ENCODE data around the gene PQBP1.

PQBP1 gene

GRCh38 chrX:48935301-48935670 lies 37.6 kb downstream of the PQBP1 start:
- no peak for TF ChIP-seq CTCF (IDR thresholded peaks at IDR 0.05; ENCODE audit: low read depth, low read length, missing control alignments)
- no peak overlapping the region for H3K4me3 ChIP-seq (replicated peaks; ENCODE audit: low read depth, low read length)
- DNase-seq (ENCODE audit: extremely low read depth, low read depth): no peak

GRCh38 chrX:48936429-48937053 lies 38.8 kb downstream of the PQBP1 start:
- no peak overlapping the region for H3K4me3 ChIP-seq (replicated peaks; ENCODE audit: low read depth, low read length)
- no peak for DNase-seq (ENCODE audit: extremely low read depth, low read depth)
- no peak for TF ChIP-seq CTCF (IDR thresholded peaks at IDR 0.05; ENCODE audit: low read depth, low read length, missing control alignments)

DNA sequence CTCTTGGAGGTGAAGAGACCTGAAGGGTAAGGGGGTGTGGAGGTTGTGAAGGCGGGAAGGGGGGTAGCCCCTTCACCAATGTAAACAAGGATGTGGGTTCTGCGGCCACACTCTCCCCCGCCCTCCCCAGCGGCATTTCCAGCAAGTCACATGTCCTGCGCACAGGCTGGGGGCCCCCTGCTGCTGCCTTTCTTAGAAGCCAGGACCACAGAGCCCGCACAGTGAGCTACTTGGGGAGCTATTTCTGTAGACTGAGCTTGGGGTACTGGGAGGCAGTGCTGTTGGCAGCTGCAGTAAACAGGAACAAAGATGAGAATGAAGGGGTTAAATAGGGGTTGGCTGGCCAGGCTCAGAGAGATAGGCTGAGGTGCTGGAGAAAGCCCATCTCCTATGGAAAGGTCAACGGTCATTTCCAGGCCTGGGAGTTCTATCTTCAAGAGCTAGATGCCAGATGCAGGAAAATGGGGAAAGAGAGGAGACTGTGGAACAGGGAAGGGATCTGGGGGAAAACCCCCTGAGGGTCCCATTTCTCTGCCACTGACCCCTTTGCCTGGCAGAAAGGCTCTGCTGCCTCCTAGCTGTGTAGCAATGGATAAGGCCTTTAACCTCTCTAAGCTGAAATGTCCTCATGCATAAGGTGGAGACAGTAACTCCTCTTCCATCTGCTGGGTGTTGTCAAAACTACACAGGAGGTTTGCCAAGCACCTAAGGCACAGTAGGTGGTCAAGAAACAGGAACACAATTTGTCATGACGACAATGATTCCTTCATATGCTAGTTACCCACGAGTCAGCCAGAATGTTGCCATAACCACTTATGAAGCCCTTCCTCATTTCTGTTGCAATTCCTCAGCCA lies 39.6 kb downstream of the PQBP1 start:
- no peak for TF ChIP-seq CTCF (IDR thresholded peaks at IDR 0.05; ENCODE audit: low read depth, low read length, missing control alignments)
- no peak overlapping the region for H3K4me3 ChIP-seq (replicated peaks; ENCODE audit: low read depth, low read length)
- DNase-seq (ENCODE audit: extremely low read depth, low read depth): no peak

- no peak for TF ChIP-seq CTCF (IDR thresholded peaks at IDR 0.05; ENCODE audit: low read depth, low read length, missing control alignments)
- H3K4me3 ChIP-seq (replicated peaks; ENCODE audit: low read depth, low read length): no peak overlapping the region
- DNase-seq (ENCODE audit: extremely low read depth, low read depth): no peak
Measured at GRCh38 chrX:48938721-48939425, 41.1 kb downstream of the PQBP1 start.

- H3K4me3 ChIP-seq (replicated peaks; ENCODE audit: low read depth, low read length): no peak overlapping the region
- no peak for DNase-seq (ENCODE audit: extremely low read depth, low read depth)
- TF ChIP-seq CTCF (IDR thresholded peaks at IDR 0.05; ENCODE audit: low read depth, low read length, missing control alignments): no peak
Measured at GRCh38 chrX:48939524-48940228, 41.9 kb downstream of the PQBP1 start.

DNA sequence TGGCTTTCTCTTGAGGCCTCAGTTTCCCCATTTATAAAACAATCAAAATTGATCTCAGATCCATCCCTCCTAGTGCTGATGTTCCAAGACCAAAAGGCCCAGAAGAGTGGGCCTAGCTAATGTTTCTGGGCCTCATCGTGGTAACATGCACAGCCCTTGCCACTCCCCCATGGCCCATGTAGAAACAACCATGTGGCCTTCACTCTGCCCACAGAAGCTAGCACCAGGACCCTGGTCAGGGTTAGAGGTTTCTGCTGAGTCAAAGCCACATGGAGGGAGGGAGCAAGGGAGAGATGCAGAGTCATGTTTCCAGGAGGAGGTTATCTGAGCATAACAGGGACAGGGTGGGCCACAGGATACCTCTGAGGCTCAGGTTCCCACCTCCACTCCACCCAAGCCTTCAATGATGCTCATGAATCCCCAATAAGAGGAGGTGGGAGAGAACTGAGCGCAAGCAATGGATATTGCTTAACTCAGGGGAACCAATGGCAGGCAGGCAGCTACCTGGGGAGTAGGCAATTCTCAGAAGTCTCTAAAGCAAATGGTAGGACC lies 42.8 kb downstream of the PQBP1 start:
- TF ChIP-seq CTCF (IDR thresholded peaks at IDR 0.05; ENCODE audit: low read depth, low read length, missing control alignments): no peak
- no peak overlapping the region for H3K4me3 ChIP-seq (replicated peaks; ENCODE audit: low read depth, low read length)
- DNase-seq (ENCODE audit: extremely low read depth, low read depth): no peak
